ENCODE results near the gene KRT85. TPM values are rescaled to one million over a fixed set of nuclear protein-coding genes. Genes with fewer than 3 reads are reported as not detected.
A peak's percentile ranks its signal among the peaks of the same experiment; 100 is the strongest.

The KRT85 gene
- total RNA-seq, 1 experiment from 2014 or later = not detected

- intact Hi-C loops (cut with micrococcal nuclease; ENCODE audit: unreplicated experiment) = no loop called here
- no peaks in the 10 kb centered on the region for H3K79me2 ChIP-seq (ENCODE audit: low read depth)
- no peak overlapping the region for H3K27ac ChIP-seq
- no peak overlapping the region for H2AFZ ChIP-seq
- H3K4me3 ChIP-seq = no peak overlapping the region
- H3K27me3 ChIP-seq (ENCODE audit: insufficient read depth, low read depth) = no peaks in the 10 kb centered on the region
- no TSS peak for BruUV-seq (replicated peaks)
- DNase-seq = no peak
- peaks cover 27% of the 10 kb centered on the region for H3K4me1 ChIP-seq (replicated peaks; ENCODE audit: insufficient read depth)
- H3K36me3 ChIP-seq (ENCODE audit: low read depth) = no peaks in the 10 kb centered on the region
- H3K9me3 ChIP-seq (ENCODE audit: insufficient read depth, low read depth) = no peaks in the 10 kb centered on the region
- H3K4me2 ChIP-seq = no peak overlapping the region
- ChIA-PET POLR2A (ENCODE audit: unreplicated experiment) (interaction anchor here (0.6 kb wide), 1 partner anchor 250 kb away, joined by 3 read pairs; no protein-coding TSS in a partner anchor), CTCF (interaction anchor here (0.7 kb wide), 1 partner anchor 37 kb away, joined by 3 read pairs; no protein-coding TSS in a partner anchor)
- peaks cover 14% of the 10 kb centered on the region; the same call in 1 of the 2 replicates for H3F3A ChIP-seq (ENCODE audit: insufficient read depth, low read depth)
- H4K20me1 ChIP-seq (ENCODE audit: insufficient read depth) = no peaks in the 10 kb centered on the region
- H3K9me2 ChIP-seq (ENCODE audit: insufficient read depth) = no peaks in the 10 kb centered on the region
- TF ChIP-seq EZH2 (IDR thresholded peaks at IDR 0.05; ENCODE audit: low read depth) = no peak
- TF ChIP-seq, protein P1, sequence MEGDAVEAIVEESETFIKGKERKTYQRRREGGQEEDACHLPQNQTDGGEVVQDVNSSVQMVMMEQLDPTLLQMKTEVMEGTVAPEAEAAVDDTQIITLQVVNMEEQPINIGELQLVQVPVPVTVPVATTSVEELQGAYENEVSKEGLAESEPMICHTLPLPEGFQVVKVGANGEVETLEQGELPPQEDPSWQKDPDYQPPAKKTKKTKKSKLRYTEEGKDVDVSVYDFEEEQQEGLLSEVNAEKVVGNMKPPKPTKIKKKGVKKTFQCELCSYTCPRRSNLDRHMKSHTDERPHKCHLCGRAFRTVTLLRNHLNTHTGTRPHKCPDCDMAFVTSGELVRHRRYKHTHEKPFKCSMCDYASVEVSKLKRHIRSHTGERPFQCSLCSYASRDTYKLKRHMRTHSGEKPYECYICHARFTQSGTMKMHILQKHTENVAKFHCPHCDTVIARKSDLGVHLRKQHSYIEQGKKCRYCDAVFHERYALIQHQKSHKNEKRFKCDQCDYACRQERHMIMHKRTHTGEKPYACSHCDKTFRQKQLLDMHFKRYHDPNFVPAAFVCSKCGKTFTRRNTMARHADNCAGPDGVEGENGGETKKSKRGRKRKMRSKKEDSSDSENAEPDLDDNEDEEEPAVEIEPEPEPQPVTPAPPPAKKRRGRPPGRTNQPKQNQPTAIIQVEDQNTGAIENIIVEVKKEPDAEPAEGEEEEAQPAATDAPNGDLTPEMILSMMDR (conservative IDR thresholded peaks at IDR 0.05) = no peak
Observed at GRCh38 chr12:52331833-52332232, 35.4 kb downstream of the KRT85 start.

DNA sequence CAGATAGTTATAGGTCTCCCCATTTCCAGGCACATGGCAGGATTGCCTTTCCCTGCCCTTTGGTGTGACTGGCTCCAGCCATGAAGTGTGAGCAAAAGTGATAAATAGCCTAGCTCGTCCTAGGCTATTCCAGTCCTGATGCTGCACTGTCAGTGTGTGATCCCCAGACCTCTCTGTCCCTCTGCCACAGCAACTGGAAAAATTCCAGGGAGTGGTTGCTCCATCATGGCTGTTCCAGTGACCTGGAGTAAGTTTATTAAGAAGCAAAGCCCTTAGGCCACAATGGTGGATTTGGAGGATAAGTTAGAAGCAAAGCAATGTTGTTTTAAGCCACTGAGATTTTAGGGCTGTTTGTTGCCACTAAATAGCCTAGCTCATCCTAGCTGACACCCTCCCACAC, 36.2 kb downstream of the KRT85 start:
- Histone ChIP-seq H2AFZ (no peak overlapping the region), H3K9me3 (ENCODE audit: insufficient read depth, low read depth) (no peaks in the 10 kb centered on the region), H4K20me1 (ENCODE audit: insufficient read depth) (no peaks in the 10 kb centered on the region), H3K27me3 (ENCODE audit: insufficient read depth, low read depth) (no peaks in the 10 kb centered on the region), H3K36me3 (ENCODE audit: low read depth) (no peaks in the 10 kb centered on the region), H3K4me3 (no peak overlapping the region), H3F3A (ENCODE audit: insufficient read depth, low read depth) (0 out of 2 replicates have a peak, but pooled peaks cover 8% of the 10 kb centered on the region), H3K27ac (no peak overlapping the region), H3K9me2 (ENCODE audit: insufficient read depth) (no peaks in the 10 kb centered on the region), H3K79me2 (ENCODE audit: low read depth) (no peaks in the 10 kb centered on the region), H3K4me1 (replicated peaks; ENCODE audit: insufficient read depth) (peaks cover 24% of the 10 kb centered on the region), H3K4me2 (no peak overlapping the region)
- no peak for DNase-seq
- TF ChIP-seq EZH2 (IDR thresholded peaks at IDR 0.05; ENCODE audit: low read depth) = no peak
- TF ChIP-seq, protein P1 (conservative IDR thresholded peaks at IDR 0.05) = no peak
- ChIA-PET CTCF (interaction anchor here (0.7 kb wide), 1 partner anchor 38 kb away, joined by 3 read pairs; no protein-coding TSS in a partner anchor), POLR2A (ENCODE audit: unreplicated experiment) (interaction anchor here (0.6 kb wide), 1 partner anchor 251 kb away, joined by 3 read pairs; no protein-coding TSS in a partner anchor)
- BruUV-seq (replicated peaks) = no TSS peak
- intact Hi-C loops (cut with micrococcal nuclease; ENCODE audit: unreplicated experiment) = no loop called here

DNA sequence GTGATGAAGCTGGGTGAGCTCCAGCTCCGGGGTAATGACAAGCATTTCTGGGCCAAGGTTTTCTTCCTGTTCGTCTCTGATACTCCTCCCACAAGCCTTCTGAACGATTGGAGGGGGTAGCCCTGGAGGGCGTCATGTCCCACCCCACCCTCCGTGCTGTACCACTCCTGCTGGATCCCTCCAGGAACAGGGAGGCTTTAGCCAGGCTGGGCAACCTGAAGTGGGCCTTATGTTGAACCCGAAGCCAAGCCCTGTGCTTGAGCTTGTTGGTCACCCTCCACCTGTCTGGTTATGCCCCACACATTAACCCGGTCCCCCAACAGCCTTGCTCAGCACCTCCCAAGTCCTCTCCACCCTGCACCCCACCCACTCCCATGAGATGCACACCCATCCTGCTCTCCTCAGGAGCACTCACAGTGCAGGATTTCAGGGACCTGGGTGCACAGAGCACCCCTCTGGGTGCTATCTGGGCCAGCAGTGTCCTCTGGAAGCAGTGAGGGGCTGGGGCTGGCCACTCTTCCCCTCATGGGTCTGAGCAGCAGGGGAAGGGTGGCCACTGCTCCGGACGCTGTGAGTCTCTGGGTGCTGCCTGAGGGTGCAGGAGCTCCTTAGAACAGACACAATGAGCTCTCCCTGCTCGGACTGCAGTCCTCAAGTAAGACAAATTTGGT, 39.3 kb downstream of the KRT85 start:
- no peak overlapping the region for H3K4me3 ChIP-seq
- no peaks in the 10 kb centered on the region for H3F3A ChIP-seq (ENCODE audit: insufficient read depth, low read depth)
- ChIA-PET POLR2A (ENCODE audit: unreplicated experiment) (interaction anchor here (0.6 to 1.7 kb wide), 7 partner anchors 9 to 577 kb away, joined by 3 to 8 read pairs (median 4); partner anchors contain the start of gene KRT8), CTCF (interaction anchor here (0.5 to 1.3 kb wide), 13 partner anchors 19 to 664 kb away, joined by 3 to 7 read pairs (median 4); no protein-coding TSS in a partner anchor)
- H3K79me2 ChIP-seq (ENCODE audit: low read depth) = no peaks in the 10 kb centered on the region
- H3K27ac ChIP-seq = 0 out of 2 replicates have a peak overlapping the region, but pooled peaks have one; percentile 28
- intact Hi-C loops (cut with micrococcal nuclease; ENCODE audit: unreplicated experiment) = loop anchor here (1.0 to 5.0 kb wide), 9 partner anchors 44 to 552 kb away; no protein-coding TSS in a partner anchor
- no peak for DNase-seq
- H3K4me1 ChIP-seq (replicated peaks; ENCODE audit: insufficient read depth) = peaks cover 15% of the 10 kb centered on the region
- no TSS peak for BruUV-seq (replicated peaks)
- H3K4me2 ChIP-seq = no peak overlapping the region
- no peaks in the 10 kb centered on the region for H3K9me3 ChIP-seq (ENCODE audit: insufficient read depth, low read depth)
- no peaks in the 10 kb centered on the region for H3K9me2 ChIP-seq (ENCODE audit: insufficient read depth)
- H3K27me3 ChIP-seq (ENCODE audit: insufficient read depth, low read depth) = no peaks in the 10 kb centered on the region
- no peaks in the 10 kb centered on the region for H3K36me3 ChIP-seq (ENCODE audit: low read depth)
- H4K20me1 ChIP-seq (ENCODE audit: insufficient read depth) = no peaks in the 10 kb centered on the region
- no peak overlapping the region for H2AFZ ChIP-seq
- TF ChIP-seq EZH2 (IDR thresholded peaks at IDR 0.05; ENCODE audit: low read depth) = no peak
- TF ChIP-seq, protein P1 (conservative IDR thresholded peaks at IDR 0.05) = no peak

Data from PC-9 (cell line).